Measurements from ENCODE around the gene ERC1.
A peak's percentile ranks its signal among the peaks of the same experiment; 100 is the strongest.
"Not testable (repeated sequence)": the region's sequence is repeated elsewhere in the genome, so short reads cannot be mapped to it uniquely, and the experiment has no call there.

Gene ERC1

GRCh38 chr12:1314523-1314922 lies 323.5 kb downstream of the ERC1 start:
- no peak for DNase-seq (ENCODE audit: low read depth, low spot score)
- ChIA-PET CTCF (no interaction called here), POLR2A (no interaction called here)
- no peak overlapping the region for H3K4me3 ChIP-seq (ENCODE audit: low read depth, low read length)
- TF ChIP-seq CTCF (IDR thresholded peaks at IDR 0.05; ENCODE audit: insufficient read depth, low read length, missing control alignments) = no peak

GRCh38 chr12:1316991-1317390 lies 326.0 kb downstream of the ERC1 start:
- POLR2A ChIA-PET; DNase-seq (ENCODE audit: low read depth, low spot score); H3K4me3 ChIP-seq (ENCODE audit: low read depth, low read length): not testable (repeated sequence)
- CTCF ChIA-PET = interaction anchor here (2.8 kb wide), 1 partner anchor 199 kb away, joined by 12 read pairs; no protein-coding TSS in a partner anchor

GRCh38 chr12:1318327-1319031 lies 327.5 kb downstream of the ERC1 start:
- CTCF ChIA-PET = interaction anchor here (1.0 to 2.8 kb wide), 4 partner anchors 10 to 200 kb away, joined by 3 to 12 read pairs (median 3); no protein-coding TSS in a partner anchor
- TF ChIP-seq CTCF (IDR thresholded peaks at IDR 0.05; ENCODE audit: insufficient read depth, low read length, missing control alignments) = no peak
- POLR2A ChIA-PET = interaction anchor here (0.7 kb wide), 2 partner anchors 38 to 140 kb away, joined by 3 to 4 read pairs; no protein-coding TSS in a partner anchor
- no peak overlapping the region for H3K4me3 ChIP-seq (ENCODE audit: low read depth, low read length)
- peak; percentile 29 for DNase-seq (ENCODE audit: low read depth, low spot score)

- H3K4me3 ChIP-seq (ENCODE audit: low read depth, low read length) = no peak overlapping the region
- no peak for TF ChIP-seq CTCF (IDR thresholded peaks at IDR 0.05; ENCODE audit: insufficient read depth, low read length, missing control alignments)
- DNase-seq (ENCODE audit: low read depth, low spot score) = no peak
- CTCF ChIA-PET = interaction anchor here (0.8 to 2.8 kb wide), 3 partner anchors 11 to 201 kb away, joined by 3 to 12 read pairs (median 3); no protein-coding TSS in a partner anchor
- POLR2A ChIA-PET = no interaction called here
These were observed 328.2 kb downstream of the ERC1 start for GRCh38 chr12:1319212-1319611.

- ChIA-PET POLR2A (no interaction called here), CTCF (interaction anchor here (2.8 kb wide), 1 partner anchor 202 kb away, joined by 12 read pairs; no protein-coding TSS in a partner anchor)
- no peak for TF ChIP-seq CTCF (IDR thresholded peaks at IDR 0.05; ENCODE audit: insufficient read depth, low read length, missing control alignments)
These were observed 329.0 kb downstream of the ERC1 start for GRCh38 chr12:1320021-1320420.

GRCh38 chr12:1322821-1323220 lies 331.8 kb downstream of the ERC1 start:
- CTCF ChIA-PET = interaction anchor here (0.6 to 1.1 kb wide), 2 partner anchors 9 to 26 kb away, joined by 3 read pairs; no protein-coding TSS in a partner anchor
- DNase-seq (ENCODE audit: low read depth, low spot score) = no peak
- POLR2A ChIA-PET = no interaction called here
- no peak for TF ChIP-seq CTCF (IDR thresholded peaks at IDR 0.05; ENCODE audit: insufficient read depth, low read length, missing control alignments)
- H3K4me3 ChIP-seq (ENCODE audit: low read depth, low read length) = no peak overlapping the region

More at GRCh38 chr12:1320021-1320420, 329.0 kb downstream of the ERC1 start:
- H3K4me3 ChIP-seq (ENCODE audit: low read depth, low read length) = no peak overlapping the region
- no peak for DNase-seq (ENCODE audit: low read depth, low spot score)
